PFSK-1 (cell line): ENCODE measurements around the gene PDCD7.

Source experiments
- FOXP2 ChIP-seq: optimal IDR thresholded peaks from 2 replicates; pipeline ENCODE3; 2011; ENCODE audit warnings: borderline replicate concordance, control low read depth, inconsistent platforms; ENCODE audit not compliant: insufficient read depth; ENCODE audit errors: extremely low read length, extremely low read depth
- POLR2AphosphoS5 ChIP-seq: IDR thresholded peaks from 2 replicates; pipeline ENCODE4 v1.6.1; 2012; ENCODE audit warnings: low read depth, mild to moderate bottlenecking, control low read depth, low read length, moderate library complexity
- REST ChIP-seq, 2 experiments: IDR thresholded peaks; 2 replicates each; pipeline versions ENCODE4 v1.6.1 to v1.8.0; 2011 to 2012; ENCODE audit warnings: low read depth in 2 of 2, low read length in 2 of 2, control low read depth in 1 of 2, inconsistent platforms in 1 of 2, mild to moderate bottlenecking in 1 of 2, moderate library complexity in 1 of 2; ENCODE audit not compliant: insufficient read depth in 1 of 2
- TAF1 ChIP-seq: IDR thresholded peaks from 2 replicates; pipeline ENCODE4 v1.6.1; 2012; ENCODE audit warnings: low read length, control low read depth, borderline replicate concordance; ENCODE audit not compliant: insufficient read depth

GRCh38 chr15:65083262-65083701 lies 50.3 kb downstream of the PDCD7 start:
- TF ChIP-seq REST (IDR thresholded peaks at IDR 0.05; ENCODE audit: insufficient read depth in 1 of 2, low read depth in 2 of 2, low read length in 2 of 2), result no peak
- TF ChIP-seq TAF1, result no peak
- TF ChIP-seq FOXP2, result no peak
- no peak for TF ChIP-seq POLR2AphosphoS5
